HG03457 (cell line): ENCODE measurements around the gene MEP1A.
"Not testable (repeated sequence)": the region's sequence is repeated elsewhere in the genome, so short reads cannot be mapped to it uniquely, and the experiment has no call there.

ENCODE experiments used
- ATAC-seq: cut with Tn5 transposase; IDR thresholded peaks from one replicate; pipeline ENCODE4 v1.9.1; 2021; ENCODE audit warnings: moderate number of reproducible peaks; ENCODE audit not compliant: unreplicated experiment

MEP1A gene

GRCh38 chr6:46828939-46829338 is 35.8 kb downstream of the MEP1A start:
- ATAC-seq: no peak

- ATAC-seq: no peak
These were observed 39.6 kb downstream of the MEP1A start for GRCh38 chr6:46832816-46833215.

- ATAC-seq: not testable (repeated sequence)
These were observed 41.2 kb downstream of the MEP1A start for GRCh38 chr6:46834257-46834916.

- not testable (repeated sequence) for ATAC-seq
These were observed 41.8 kb downstream of the MEP1A start for GRCh38 chr6:46834991-46835390.

GRCh38 chr6:46838033-46838432 is 44.8 kb downstream of the MEP1A start:
- ATAC-seq: no peak

GRCh38 chr6:46842252-46842846 is 49.2 kb downstream of the MEP1A start:
- not testable (repeated sequence) for ATAC-seq

GRCh38 chr6:46845126-46845525 is 51.9 kb downstream of the MEP1A start:
- no peak for ATAC-seq

GRCh38 chr6:46848684-46849360 is 55.6 kb downstream of the MEP1A start:
- no peak for ATAC-seq

GRCh38 chr6:46849361-46849690 is 56.1 kb downstream of the MEP1A start:
- ATAC-seq: no peak

GRCh38 chr6:46850792-46851191 is 57.6 kb downstream of the MEP1A start:
- ATAC-seq: no peak

- ATAC-seq: not testable (repeated sequence)
These were observed 58.4 kb downstream of the MEP1A start for GRCh38 chr6:46851576-46851975.

GRCh38 chr6:46855966-46856365 is 62.8 kb downstream of the MEP1A start:
- ATAC-seq: not testable (repeated sequence)

- no peak for ATAC-seq
These were observed 69.2 kb downstream of the MEP1A start for GRCh38 chr6:46862381-46862780.

GRCh38 chr6:46863791-46864190 is 70.6 kb downstream of the MEP1A start:
- ATAC-seq: no peak

GRCh38 chr6:46865221-46865620 is 72.0 kb downstream of the MEP1A start:
- ATAC-seq: no peak

GRCh38 chr6:46867411-46867810 is 74.2 kb downstream of the MEP1A start:
- no peak for ATAC-seq

- no peak for ATAC-seq
These were observed 82.9 kb downstream of the MEP1A start for GRCh38 chr6:46876126-46876525.

GRCh38 chr6:46879003-46879402 is 85.8 kb downstream of the MEP1A start:
- no peak for ATAC-seq

GRCh38 chr6:46882645-46883044 is 89.5 kb downstream of the MEP1A start:
- no peak for ATAC-seq

GRCh38 chr6:46888031-46888430 is 94.8 kb downstream of the MEP1A start:
- no peak for ATAC-seq

GRCh38 chr6:46888578-46888977 is 95.4 kb downstream of the MEP1A start:
- ATAC-seq: no peak
